ENCODE data around the gene PDHX. TPM values are rescaled to one million over a fixed set of nuclear protein-coding genes. Genes with fewer than 3 reads are reported as not detected.
A peak's percentile ranks its signal among the peaks of the same experiment; 100 is the strongest.

Gene PDHX
- total RNA-seq, 1 donor from 2014 or later = 147 TPM

DNA sequence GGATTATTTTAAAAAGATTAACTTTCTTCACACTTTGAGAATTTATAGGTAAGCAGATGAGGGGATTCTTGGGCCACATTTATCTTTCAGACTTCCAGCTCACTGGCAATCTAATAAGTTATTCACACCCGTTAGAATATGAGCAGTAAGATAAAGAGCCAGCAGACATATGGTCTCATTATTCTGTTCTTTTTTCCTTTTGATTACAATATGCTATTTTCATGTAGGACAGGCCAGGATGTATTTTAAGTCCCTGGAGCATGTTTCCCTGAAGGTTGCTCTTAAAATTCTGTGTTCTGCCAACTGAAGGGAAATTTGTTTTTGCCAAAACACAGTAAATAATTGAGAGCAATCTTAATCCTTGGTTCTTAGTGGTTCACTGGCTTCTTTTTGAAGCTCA, 22.2 kb downstream of the PDHX start:
- ATAC-seq (no peak), DNase-seq (no peak)
- intact Hi-C loops (cut with micrococcal nuclease) = no loop called here

- intact Hi-C loops (cut with micrococcal nuclease) = no loop called here
- ATAC-seq = peak; percentile 73
These were observed 23.7 kb downstream of the PDHX start for GRCh38 chr11:34940026-34940677.

GRCh38 chr11:34941688-34942087, 25.3 kb downstream of the PDHX start:
- DNase-seq (no peak), ATAC-seq (peak; percentile 17)
- intact Hi-C loops (cut with micrococcal nuclease) = no loop called here

More at GRCh38 chr11:34940026-34940677, 23.7 kb downstream of the PDHX start:
- no peak for DNase-seq

DNA sequence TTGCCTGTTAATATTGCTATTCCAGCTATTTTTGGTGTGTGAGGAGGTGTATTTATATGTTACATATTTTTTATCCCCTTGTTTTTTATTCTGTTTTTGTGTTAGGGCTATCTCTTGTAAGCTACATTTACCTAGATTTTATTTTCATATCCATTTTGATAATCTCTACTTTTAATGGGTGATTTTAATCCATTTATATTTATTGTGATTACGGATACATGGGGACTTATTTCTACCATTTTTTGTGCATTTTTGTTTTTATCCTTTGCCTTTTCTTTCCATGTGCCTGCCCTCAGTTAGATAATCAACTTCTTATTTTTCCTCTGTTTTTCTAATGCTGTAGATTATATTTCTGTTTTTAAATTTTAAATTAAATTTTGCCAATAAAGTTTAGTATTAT, 28.3 kb downstream of the PDHX start:
- intact Hi-C loops (cut with micrococcal nuclease) = no loop called here
- no peak for ATAC-seq
- no peak for DNase-seq

GRCh38 chr11:34948696-34949095, 32.3 kb downstream of the PDHX start:
- no peak for DNase-seq
- ATAC-seq = no peak
- intact Hi-C loops (cut with micrococcal nuclease) = no loop called here

- intact Hi-C loops (cut with micrococcal nuclease) = no loop called here
- DNase-seq (no peak), ATAC-seq (no peak)
These were observed 37.5 kb downstream of the PDHX start for GRCh38 chr11:34953955-34954354.

GRCh38 chr11:34957206-34957605, 40.8 kb downstream of the PDHX start:
- ATAC-seq (no peak), DNase-seq (no peak)
- intact Hi-C loops (cut with micrococcal nuclease) = no loop called here

- ATAC-seq (no peak), DNase-seq (no peak)
- intact Hi-C loops (cut with micrococcal nuclease) = no loop called here
These were observed 41.2 kb downstream of the PDHX start for GRCh38 chr11:34957606-34958005.

DNA sequence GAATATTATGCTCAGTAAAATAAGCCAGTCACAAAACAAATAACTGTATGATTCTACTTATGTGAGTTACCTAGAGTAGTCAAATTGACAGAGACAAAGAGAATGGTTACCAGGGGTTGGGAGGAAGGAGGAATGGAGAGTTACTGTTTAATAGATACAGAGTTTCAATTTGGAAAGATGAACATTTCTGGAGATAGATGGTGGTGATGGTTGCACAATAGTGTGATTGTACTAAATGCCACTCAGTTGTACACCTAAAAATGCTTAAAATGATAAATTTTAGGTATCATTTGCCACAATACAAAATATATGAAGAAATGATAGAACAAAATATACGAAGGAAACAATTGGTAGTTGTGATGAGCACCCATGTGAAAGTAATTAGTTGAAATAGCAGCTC, 43.4 kb downstream of the PDHX start:
- ATAC-seq (no peak), DNase-seq (no peak)
- intact Hi-C loops (cut with micrococcal nuclease) = no loop called here

DNA sequence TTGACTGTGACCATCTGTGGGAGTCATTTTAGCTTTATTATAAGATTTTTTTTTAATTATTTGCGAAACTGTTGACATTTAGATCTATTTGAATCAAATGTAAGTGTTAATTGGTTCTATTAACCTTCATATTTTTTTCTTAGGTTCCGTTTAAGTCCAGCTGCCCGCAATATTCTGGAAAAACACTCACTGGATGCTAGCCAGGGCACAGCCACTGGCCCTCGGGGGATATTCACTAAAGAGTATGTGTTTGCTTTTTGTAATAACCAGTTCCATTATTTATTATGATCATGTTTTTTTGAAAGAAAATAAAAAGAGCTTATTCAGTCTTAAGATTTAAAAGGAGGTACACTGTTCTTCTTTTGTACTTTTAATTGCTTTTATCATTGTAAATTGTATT, 43.9 kb downstream of the PDHX start:
- DNase-seq (peak; percentile 55), ATAC-seq (peak; percentile 47)
- intact Hi-C loops (cut with micrococcal nuclease) = no loop called here

DNA sequence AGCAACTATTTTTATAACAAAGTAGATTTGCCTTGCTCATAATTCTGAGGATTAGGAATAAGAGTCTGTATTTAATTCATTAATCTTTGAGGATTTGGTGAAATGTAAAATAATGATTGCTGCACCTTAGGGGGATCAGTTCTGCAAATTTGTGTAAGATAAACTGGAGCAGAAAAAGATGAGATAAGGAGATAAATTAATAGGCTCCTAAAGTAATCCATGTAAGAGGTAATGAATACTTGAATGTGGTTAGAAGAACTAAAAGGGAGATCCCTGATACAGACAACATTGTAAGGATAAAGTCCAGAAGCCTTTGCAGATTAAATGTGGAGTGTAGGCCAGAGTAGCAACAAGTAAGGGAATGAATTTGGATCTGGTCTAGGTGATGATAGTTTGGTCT, 45.6 kb downstream of the PDHX start:
- intact Hi-C loops (cut with micrococcal nuclease) = no loop called here
- no peak for DNase-seq
- ATAC-seq = no peak

GRCh38 chr11:34963351-34963750, 46.9 kb downstream of the PDHX start:
- DNase-seq = no peak
- intact Hi-C loops (cut with micrococcal nuclease) = no loop called here
- peak; percentile 41 for ATAC-seq

DNA sequence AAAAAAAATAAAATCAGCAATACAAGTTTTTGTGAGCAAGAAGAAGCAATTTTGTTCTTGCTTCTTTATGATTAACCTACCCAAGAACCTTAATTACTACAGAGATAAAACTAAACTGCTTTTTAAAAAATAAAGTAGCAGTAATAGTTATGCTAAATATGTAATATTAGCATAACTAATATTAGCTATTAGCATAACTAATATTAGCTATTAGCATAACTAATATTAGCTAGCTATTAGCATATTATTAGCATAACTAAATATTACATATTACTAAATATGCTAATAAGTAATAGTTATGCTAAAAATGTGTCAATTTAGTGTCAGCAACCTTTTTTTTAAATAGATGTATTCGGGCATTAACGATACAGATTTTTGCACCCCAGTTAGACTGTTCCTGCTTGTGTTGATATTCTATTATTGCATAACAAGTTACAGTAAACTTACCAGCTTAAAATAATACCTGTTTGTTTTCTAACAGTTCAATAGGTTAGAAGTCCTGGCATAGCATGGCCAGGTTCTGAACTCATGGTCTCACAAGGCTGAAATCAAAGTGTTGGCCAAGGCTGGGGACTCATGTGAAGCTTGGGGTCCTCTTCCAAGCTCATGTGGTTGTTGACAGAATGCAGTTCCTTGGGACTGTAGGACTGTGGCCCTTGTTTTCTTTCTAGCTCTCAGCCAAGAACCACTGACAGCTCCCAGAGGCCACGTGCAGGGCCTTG, 48.4 kb downstream of the PDHX start:
- intact Hi-C loops (cut with micrococcal nuclease) = no loop called here
- ATAC-seq (no peak), DNase-seq (no peak)

- intact Hi-C loops (cut with micrococcal nuclease) = no loop called here
- DNase-seq = no peak
- ATAC-seq = no peak
These were observed 52.4 kb downstream of the PDHX start for GRCh38 chr11:34968862-34969261.

DNA sequence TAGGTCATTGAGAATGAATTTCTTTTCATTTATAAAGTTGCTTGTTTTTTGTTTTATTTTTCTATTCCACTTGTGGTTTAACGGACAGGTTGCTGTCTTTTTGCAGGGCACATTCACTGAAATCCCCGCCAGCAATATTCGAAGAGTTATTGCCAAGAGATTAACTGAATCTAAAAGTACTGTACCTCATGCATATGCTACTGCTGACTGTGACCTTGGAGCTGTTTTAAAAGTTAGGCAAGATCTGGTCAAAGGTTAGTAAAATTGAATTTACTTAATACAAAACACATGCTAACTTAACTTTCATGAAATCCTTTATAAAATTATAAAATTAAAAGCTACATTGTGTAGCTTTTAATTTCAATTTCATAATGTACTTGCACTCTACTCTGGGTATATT, 53.6 kb downstream of the PDHX start:
- intact Hi-C loops (cut with micrococcal nuclease) = no loop called here
- ATAC-seq = peak; percentile 60
- no peak for DNase-seq

GRCh38 chr11:34970480-34970879, 54.1 kb downstream of the PDHX start:
- ATAC-seq = peak; percentile 23
- no peak for DNase-seq

DNA sequence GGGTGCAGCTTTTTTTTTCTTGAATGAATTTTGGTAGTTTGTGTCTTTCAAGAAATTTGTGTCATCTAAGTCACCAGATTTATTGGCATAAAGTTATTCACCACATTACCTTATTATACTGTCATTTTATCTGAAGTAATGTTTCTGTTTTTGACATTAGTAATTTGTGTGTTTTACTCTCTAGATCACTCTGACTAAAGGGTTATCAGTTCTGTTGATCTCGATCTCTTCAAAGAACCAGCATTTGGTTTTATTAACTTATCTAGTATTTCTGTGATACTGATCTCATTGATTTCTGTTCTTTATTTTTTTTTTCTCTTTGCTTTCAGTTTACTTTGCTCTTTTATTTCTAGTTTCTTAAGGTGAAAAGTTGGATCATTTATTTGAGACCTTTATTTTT, 55.5 kb downstream of the PDHX start:
- intact Hi-C loops (cut with micrococcal nuclease) = no loop called here
- DNase-seq = no peak
- no peak for ATAC-seq

More at GRCh38 chr11:34970480-34970879, 54.1 kb downstream of the PDHX start:
- intact Hi-C loops (cut with micrococcal nuclease) = no loop called here

- DNase-seq = no peak
- no peak for ATAC-seq
- intact Hi-C loops (cut with micrococcal nuclease) = no loop called here
These were observed 55.9 kb downstream of the PDHX start for GRCh38 chr11:34972366-34972765.

GRCh38 chr11:34972892-34973291, 56.5 kb downstream of the PDHX start:
- intact Hi-C loops (cut with micrococcal nuclease) = no loop called here
- no peak for DNase-seq
- ATAC-seq = no peak

- ATAC-seq (no peak), DNase-seq (no peak)
These were observed 59.1 kb downstream of the PDHX start for GRCh38 chr11:34975482-34975881.

DNA sequence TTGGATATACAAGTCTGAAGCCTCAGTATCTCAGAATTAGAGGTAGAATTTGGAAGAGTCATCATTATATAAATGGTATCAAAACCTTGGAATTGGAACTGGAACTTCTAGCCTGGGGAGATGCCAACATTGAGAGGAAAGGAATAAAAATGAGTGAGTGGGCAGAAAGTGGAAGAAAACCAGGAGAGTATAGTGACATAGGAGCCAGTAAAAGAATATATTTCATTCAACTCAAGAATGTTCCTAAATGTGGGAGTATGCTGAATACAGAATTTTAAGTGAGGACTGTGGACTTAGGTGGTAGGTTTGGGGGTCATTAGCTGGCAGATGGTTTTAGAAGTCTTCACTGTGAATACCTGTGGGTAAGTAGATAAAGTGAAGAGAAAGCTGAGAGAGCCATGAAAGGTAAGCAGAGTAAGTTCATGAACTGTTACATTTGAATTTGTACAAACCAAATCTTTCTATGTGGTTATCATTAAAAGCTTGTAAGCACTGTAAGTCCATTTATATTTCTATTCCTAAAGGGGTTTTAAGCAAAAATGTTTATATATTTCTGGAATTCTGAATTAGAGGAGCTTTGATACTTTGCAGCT, 60.2 kb downstream of the PDHX start:
- ATAC-seq (no peak), DNase-seq (no peak)
- intact Hi-C loops (cut with micrococcal nuclease) = no loop called here

More at GRCh38 chr11:34975482-34975881, 59.1 kb downstream of the PDHX start:
- intact Hi-C loops (cut with micrococcal nuclease) = no loop called here
